ENCODE measurements around the gene CNIH2. TPM values are rescaled to one million over a fixed set of nuclear protein-coding genes. Genes with fewer than 3 reads are reported as not detected.

Gene CNIH2
- total and polyA plus RNA-seq, 2 of the 8 experiments (the other 6 are each of a cell fraction or from before 2014, with no cell fraction given): 12.5 to 15.8 TPM

- TF ChIP-seq, protein P1, sequence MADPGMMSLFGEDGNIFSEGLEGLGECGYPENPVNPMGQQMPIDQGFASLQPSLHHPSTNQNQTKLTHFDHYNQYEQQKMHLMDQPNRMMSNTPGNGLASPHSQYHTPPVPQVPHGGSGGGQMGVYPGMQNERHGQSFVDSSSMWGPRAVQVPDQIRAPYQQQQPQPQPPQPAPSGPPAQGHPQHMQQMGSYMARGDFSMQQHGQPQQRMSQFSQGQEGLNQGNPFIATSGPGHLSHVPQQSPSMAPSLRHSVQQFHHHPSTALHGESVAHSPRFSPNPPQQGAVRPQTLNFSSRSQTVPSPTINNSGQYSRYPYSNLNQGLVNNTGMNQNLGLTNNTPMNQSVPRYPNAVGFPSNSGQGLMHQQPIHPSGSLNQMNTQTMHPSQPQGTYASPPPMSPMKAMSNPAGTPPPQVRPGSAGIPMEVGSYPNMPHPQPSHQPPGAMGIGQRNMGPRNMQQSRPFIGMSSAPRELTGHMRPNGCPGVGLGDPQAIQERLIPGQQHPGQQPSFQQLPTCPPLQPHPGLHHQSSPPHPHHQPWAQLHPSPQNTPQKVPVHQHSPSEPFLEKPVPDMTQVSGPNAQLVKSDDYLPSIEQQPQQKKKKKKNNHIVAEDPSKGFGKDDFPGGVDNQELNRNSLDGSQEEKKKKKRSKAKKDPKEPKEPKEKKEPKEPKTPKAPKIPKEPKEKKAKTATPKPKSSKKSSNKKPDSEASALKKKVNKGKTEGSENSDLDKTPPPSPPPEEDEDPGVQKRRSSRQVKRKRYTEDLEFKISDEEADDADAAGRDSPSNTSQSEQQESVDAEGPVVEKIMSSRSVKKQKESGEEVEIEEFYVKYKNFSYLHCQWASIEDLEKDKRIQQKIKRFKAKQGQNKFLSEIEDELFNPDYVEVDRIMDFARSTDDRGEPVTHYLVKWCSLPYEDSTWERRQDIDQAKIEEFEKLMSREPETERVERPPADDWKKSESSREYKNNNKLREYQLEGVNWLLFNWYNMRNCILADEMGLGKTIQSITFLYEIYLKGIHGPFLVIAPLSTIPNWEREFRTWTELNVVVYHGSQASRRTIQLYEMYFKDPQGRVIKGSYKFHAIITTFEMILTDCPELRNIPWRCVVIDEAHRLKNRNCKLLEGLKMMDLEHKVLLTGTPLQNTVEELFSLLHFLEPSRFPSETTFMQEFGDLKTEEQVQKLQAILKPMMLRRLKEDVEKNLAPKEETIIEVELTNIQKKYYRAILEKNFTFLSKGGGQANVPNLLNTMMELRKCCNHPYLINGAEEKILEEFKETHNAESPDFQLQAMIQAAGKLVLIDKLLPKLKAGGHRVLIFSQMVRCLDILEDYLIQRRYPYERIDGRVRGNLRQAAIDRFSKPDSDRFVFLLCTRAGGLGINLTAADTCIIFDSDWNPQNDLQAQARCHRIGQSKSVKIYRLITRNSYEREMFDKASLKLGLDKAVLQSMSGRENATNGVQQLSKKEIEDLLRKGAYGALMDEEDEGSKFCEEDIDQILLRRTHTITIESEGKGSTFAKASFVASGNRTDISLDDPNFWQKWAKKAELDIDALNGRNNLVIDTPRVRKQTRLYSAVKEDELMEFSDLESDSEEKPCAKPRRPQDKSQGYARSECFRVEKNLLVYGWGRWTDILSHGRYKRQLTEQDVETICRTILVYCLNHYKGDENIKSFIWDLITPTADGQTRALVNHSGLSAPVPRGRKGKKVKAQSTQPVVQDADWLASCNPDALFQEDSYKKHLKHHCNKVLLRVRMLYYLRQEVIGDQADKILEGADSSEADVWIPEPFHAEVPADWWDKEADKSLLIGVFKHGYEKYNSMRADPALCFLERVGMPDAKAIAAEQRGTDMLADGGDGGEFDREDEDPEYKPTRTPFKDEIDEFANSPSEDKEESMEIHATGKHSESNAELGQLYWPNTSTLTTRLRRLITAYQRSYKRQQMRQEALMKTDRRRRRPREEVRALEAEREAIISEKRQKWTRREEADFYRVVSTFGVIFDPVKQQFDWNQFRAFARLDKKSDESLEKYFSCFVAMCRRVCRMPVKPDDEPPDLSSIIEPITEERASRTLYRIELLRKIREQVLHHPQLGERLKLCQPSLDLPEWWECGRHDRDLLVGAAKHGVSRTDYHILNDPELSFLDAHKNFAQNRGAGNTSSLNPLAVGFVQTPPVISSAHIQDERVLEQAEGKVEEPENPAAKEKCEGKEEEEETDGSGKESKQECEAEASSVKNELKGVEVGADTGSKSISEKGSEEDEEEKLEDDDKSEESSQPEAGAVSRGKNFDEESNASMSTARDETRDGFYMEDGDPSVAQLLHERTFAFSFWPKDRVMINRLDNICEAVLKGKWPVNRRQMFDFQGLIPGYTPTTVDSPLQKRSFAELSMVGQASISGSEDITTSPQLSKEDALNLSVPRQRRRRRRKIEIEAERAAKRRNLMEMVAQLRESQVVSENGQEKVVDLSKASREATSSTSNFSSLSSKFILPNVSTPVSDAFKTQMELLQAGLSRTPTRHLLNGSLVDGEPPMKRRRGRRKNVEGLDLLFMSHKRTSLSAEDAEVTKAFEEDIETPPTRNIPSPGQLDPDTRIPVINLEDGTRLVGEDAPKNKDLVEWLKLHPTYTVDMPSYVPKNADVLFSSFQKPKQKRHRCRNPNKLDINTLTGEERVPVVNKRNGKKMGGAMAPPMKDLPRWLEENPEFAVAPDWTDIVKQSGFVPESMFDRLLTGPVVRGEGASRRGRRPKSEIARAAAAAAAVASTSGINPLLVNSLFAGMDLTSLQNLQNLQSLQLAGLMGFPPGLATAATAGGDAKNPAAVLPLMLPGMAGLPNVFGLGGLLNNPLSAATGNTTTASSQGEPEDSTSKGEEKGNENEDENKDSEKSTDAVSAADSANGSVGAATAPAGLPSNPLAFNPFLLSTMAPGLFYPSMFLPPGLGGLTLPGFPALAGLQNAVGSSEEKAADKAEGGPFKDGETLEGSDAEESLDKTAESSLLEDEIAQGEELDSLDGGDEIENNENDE (IDR thresholded peaks at IDR 0.05; ENCODE audit: insufficient replicate concordance, low read length): no peak
- TF ChIP-seq SIRT6 (IDR thresholded peaks at IDR 0.05; ENCODE audit: low read length): no peak
- no peak for TF ChIP-seq TCF12 (IDR thresholded peaks at IDR 0.05; ENCODE audit: low read depth, low read length)
- no peak for TF ChIP-seq RAD21 (IDR thresholded peaks at IDR 0.05 in 1 of 2, conservative IDR thresholded peaks at IDR 0.05 in 1 of 2; ENCODE audit: low read depth in 2 of 2, low read length in 2 of 2)
- no peak for TF ChIP-seq SIN3A (conservative IDR thresholded peaks at IDR 0.05 in 1 of 2, IDR thresholded peaks at IDR 0.05 in 1 of 2; ENCODE audit: low read depth in 1 of 2, low read length in 2 of 2)
- TF ChIP-seq POLR2AphosphoS5 (IDR thresholded peaks at IDR 0.05; ENCODE audit: low read depth, low read length): no peak
- no peak for TF ChIP-seq FOSL1 (IDR thresholded peaks at IDR 0.05; ENCODE audit: insufficient read depth, low read depth, low read length)
- TF ChIP-seq RXRA (IDR thresholded peaks at IDR 0.05; ENCODE audit: insufficient read depth, low read depth, low read length): no peak
- TF ChIP-seq KDM5A (IDR thresholded peaks at IDR 0.05; ENCODE audit: low read length): no peak
- TF ChIP-seq SP2 (IDR thresholded peaks at IDR 0.05; ENCODE audit: low read length): no peak
- no peak for TF ChIP-seq TAF7 (optimal IDR thresholded peaks at IDR 0.05; ENCODE audit: borderline replicate concordance, low read depth, low read length)
- no peak for TF ChIP-seq BACH1 (IDR thresholded peaks at IDR 0.05; ENCODE audit: low read length)
- no peak for TF ChIP-seq ASH2L (IDR thresholded peaks at IDR 0.05; ENCODE audit: low read length)
These were observed 42.8 kb upstream of the CNIH2 start (continued) for GRCh38 chr11:66235141-66235540.

All from H1 (cell line).